GM12875 (cell line): Measurements from ENCODE around the gene UBE3A.
"Not testable (repeated sequence)": the region's sequence is repeated elsewhere in the genome, so short reads cannot be mapped to it uniquely, and the experiment has no call there.

Experiments
- H3K4me3 ChIP-seq: one replicate; pipeline ENCODE4 v1.5.1; 2011; ENCODE audit warnings: low read depth, low read length, control low read depth
- TF ChIP-seq, protein P1 (sequence below): IDR thresholded peaks from 2 replicates; pipeline ENCODE4 v1.5.1; 2011; ENCODE audit warnings: low read depth, mild to moderate bottlenecking, control low read depth, inconsistent platforms, low read length, moderate library complexity, borderline replicate concordance; ENCODE audit not compliant: insufficient read depth

UBE3A gene

DNA sequence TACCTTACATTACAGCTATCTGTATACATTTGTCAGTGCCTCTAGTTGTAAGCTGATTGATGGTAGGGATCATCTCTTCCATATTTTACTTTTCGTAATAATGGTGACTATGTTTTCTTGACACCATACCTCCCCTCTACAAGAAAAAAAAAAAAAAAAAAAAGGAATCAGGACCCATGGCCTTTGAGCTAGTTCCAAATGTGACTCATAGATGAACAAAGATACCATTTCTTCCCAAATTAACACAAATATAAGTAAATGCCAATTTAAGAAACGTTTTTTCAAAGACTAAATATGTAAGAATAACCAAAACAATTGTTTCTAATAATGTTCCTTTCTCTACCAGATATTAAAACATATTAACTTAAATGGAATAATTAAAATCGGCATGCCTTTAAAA is 23.1 kb downstream of the UBE3A start:
- TF ChIP-seq, protein P1, sequence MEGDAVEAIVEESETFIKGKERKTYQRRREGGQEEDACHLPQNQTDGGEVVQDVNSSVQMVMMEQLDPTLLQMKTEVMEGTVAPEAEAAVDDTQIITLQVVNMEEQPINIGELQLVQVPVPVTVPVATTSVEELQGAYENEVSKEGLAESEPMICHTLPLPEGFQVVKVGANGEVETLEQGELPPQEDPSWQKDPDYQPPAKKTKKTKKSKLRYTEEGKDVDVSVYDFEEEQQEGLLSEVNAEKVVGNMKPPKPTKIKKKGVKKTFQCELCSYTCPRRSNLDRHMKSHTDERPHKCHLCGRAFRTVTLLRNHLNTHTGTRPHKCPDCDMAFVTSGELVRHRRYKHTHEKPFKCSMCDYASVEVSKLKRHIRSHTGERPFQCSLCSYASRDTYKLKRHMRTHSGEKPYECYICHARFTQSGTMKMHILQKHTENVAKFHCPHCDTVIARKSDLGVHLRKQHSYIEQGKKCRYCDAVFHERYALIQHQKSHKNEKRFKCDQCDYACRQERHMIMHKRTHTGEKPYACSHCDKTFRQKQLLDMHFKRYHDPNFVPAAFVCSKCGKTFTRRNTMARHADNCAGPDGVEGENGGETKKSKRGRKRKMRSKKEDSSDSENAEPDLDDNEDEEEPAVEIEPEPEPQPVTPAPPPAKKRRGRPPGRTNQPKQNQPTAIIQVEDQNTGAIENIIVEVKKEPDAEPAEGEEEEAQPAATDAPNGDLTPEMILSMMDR: no peak
- no peak overlapping the region for H3K4me3 ChIP-seq

DNA sequence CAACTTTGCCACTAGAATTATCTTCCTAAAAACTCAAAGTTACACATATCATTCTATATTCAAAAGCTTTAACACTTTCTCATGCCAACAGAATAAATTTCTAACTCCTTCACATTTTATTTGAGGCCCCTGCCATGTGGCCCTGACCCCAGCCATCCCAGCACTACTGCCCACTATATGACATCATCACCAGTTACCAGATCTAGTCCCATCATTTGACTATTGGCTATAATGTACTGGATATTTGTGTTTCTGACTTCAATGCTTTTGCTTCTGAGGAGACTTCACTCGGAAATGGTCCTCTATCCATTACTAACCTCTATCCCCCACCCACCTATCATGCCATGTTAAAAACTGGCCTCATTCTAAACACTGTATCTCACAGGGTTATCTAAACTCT is 23.6 kb downstream of the UBE3A start:
- TF ChIP-seq, protein P1: no peak
- H3K4me3 ChIP-seq: no peak overlapping the region

DNA sequence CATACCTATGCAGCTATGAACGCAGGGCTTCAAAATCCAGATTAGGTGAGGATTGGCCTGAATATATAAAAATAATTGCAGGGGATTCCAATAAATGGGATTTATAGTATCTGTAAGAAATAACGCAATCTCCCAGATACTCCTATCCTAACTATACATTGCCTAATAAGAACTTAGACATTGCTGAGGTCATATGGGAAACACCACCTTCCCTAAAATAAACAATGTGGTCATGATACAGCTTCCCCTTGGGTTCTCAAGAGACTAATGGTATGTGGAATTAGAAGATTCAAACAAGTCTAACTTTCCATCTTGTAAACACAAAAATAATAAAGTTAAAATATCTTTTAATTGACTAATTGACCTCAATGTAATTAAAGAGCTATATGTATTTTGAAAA is 28.2 kb downstream of the UBE3A start:
- TF ChIP-seq, protein P1: no peak
- H3K4me3 ChIP-seq: no peak overlapping the region

DNA sequence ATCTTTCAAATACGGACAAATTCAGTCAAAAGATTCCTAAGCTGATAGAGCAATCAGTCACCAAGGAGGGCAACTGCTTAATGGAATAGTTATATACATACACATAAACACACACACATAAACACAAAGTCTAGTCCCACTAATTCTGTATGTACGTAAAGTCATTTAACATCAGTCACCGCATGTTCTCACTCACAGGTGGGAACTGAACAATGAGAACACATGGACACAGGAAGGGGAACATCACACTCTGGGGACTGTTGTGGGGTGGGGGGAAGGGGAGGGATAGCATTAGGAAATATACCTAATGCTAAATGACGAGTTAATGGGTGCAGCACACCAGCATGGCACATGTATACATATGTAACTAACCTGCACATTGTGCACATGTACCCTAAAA is 29.1 kb downstream of the UBE3A start:
- not testable (repeated sequence) for H3K4me3 ChIP-seq

DNA sequence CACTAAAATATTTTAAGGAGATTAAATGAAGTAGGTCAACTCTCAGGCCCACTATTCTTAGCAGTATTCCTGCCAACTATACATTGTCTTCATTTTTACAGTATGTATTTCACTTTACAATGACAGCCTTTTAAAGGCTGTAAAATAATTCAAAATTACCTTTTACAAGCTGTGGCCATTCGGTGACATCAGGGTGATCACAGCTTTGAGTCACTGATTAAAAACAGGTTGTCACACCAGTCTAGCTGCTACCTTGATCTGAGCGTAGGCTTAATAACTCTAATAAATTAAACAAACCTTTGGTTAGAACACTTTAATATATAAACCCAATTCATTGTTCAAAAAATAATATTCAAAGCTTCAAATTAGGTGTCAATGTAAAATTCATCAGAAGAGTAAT is 29.9 kb downstream of the UBE3A start:
- TF ChIP-seq, protein P1: no peak
- H3K4me3 ChIP-seq: no peak overlapping the region

DNA sequence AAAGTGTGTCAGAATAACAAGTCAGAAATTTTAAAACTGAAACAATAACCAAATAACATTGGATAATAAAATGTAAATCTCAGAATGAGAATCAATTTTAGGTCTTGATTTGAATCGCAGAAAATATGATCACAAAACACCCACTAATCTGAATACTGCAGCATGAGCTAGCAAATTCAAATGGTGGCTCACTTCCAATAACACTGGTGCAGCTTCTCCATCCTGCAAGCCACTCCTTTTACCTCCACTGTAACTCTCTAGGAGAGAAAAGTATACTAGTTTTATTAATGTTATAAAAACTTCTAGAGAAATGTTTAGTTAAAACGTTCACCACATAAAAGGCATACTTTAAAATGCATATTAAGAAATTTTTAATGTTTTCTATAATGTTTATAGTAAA is 30.4 kb downstream of the UBE3A start:
- TF ChIP-seq, protein P1: no peak
- no peak overlapping the region for H3K4me3 ChIP-seq

DNA sequence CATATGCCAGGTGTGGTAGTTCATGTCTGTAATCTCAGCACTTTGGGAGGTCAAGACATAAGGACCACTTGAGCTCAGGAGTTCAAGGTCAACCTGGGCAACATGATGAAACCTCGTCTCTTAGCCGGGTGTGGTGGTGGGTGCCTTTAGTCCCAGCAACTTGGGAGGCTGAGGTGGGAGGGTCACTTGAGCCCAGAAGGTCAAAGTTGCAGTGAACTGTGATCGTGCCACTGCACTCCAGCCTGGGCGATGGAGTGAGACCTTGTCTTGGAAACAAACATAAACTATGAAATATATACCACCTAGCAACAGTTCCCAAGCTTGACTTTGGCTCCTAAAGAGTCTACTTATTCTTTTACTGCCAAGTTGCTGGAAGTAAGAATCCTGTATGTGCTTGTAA is 30.9 kb downstream of the UBE3A start:
- TF ChIP-seq, protein P1: no peak
- no peak overlapping the region for H3K4me3 ChIP-seq

DNA sequence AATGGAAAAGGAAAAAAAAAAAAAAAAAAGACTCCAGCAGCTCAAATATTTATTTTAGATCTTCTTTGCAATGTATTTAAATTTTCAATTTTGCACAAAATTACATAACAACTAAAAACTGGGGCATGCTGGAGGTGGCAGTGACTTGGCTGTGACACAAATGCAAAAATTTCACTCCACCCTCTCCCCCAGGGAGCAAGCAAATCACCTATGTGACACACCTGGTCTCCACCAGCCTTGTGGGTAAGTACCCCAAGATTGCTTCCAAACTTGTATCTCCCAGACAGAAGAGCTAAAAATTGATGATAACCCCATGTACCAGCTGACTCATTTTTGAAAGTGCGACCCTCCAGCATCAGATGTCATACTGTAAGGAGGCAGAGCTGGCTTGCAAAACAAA is 32.0 kb downstream of the UBE3A start:
- TF ChIP-seq, protein P1: no peak
- no peak overlapping the region for H3K4me3 ChIP-seq
